Thoracic aorta (tissue), 2 donors: ENCODE results near the gene SPATA6. TPM values are rescaled to one million over a fixed set of nuclear protein-coding genes. Genes with fewer than 3 reads are reported as not detected.
"Not testable (repeated sequence)": the region's sequence is repeated elsewhere in the genome, so short reads cannot be mapped to it uniquely, and the experiment has no call there.

Source experiments
- ATAC-seq: fragments of 150-250 bp; one replicate; pipeline ENCODE4 v1.8.0; 2017; ENCODE audit warnings: low read depth; ENCODE audit not compliant: insufficient number of reproducible peaks, low FRiP score
- DNase-seq: peaks from one replicate; pipeline ENCODE4 v3.0.0-alpha.2; 2020; ENCODE audit warnings: low spot score
- H3K27ac ChIP-seq, 2 donors: fragments of 200-600 bp; sonication (generic); 1 replicate in 1 of 2; 2 replicates in 1 of 2; pipeline ENCODE4 v1.5.1; 2016; ENCODE audit warnings: mild to moderate bottlenecking in 2 of 2, moderate library complexity in 2 of 2
- H3K27me3 ChIP-seq: fragments of 200-600 bp; sonication (generic); replicated peaks from 2 replicates; pipeline ENCODE4 v1.6.0; 2016; ENCODE audit warnings: mild to moderate bottlenecking; ENCODE audit not compliant: insufficient read depth
- H3K36me3 ChIP-seq: fragments of 200-600 bp; sonication (generic); one replicate; pipeline ENCODE4 v1.5.1; 2016
- H3K4me1 ChIP-seq, 2 donors: fragments of 200-600 bp; sonication (generic); 1 replicate in 1 of 2; 2 replicates in 1 of 2; pipeline versions ENCODE4 v1.5.1 to v1.6.0; 2016; ENCODE audit warnings: low read depth in 2 of 2, mild to moderate bottlenecking in 1 of 2; ENCODE audit not compliant: control insufficient read depth in 1 of 2
- H3K4me3 ChIP-seq: fragments of 200-600 bp; sonication (generic); 2 replicates; pipeline ENCODE4 v1.5.1; 2016; ENCODE audit warnings: mild to moderate bottlenecking
- H3K9me3 ChIP-seq: fragments of 200-600 bp; sonication (generic); 2 replicates; pipeline ENCODE4 v1.5.1; 2016
- CTCF ChIP-seq: fragments of 200-600 bp; sonication (generic); IDR thresholded peaks from one replicate; pipeline ENCODE4 v1.5.1; 2019; ENCODE audit warnings: antibody characterized with exemption
- total RNA-seq, 2 donors: library from RNA; depleted of rRNA; stranded (reverse); fragments of >200 nt; gene quantifications; one replicate each; pipeline versions ENCODE4 v1.1.0 to v1.2.3, GENCODE V29; 2016

SPATA6 gene
- total RNA-seq, 2 donors from 2014 or later = 16.1 to 22.6 TPM

GRCh38 chr1:48448932-48449331 is 23.1 kb downstream of the SPATA6 start:
- ATAC-seq = no peak
- H3K4me1 ChIP-seq = no peaks in the 10 kb centered on the region
- TF ChIP-seq CTCF = no peak
- no peak overlapping the region for H3K27ac ChIP-seq
- H3K27me3 ChIP-seq = no peaks in the 10 kb centered on the region
- no peak for DNase-seq
- no peak overlapping the region for H3K4me3 ChIP-seq
- no peaks in the 10 kb centered on the region for H3K36me3 ChIP-seq
- H3K9me3 ChIP-seq = no peaks in the 10 kb centered on the region

- H3K4me3 ChIP-seq, ATAC-seq, H3K27ac ChIP-seq, H3K4me1 ChIP-seq, H3K27me3 ChIP-seq, DNase-seq, H3K36me3 ChIP-seq, H3K9me3 ChIP-seq: not testable (repeated sequence)
Observed at GRCh38 chr1:48444186-48444585, 27.8 kb downstream of the SPATA6 start.

- Histone ChIP-seq H3K36me3 (no peaks in the 10 kb centered on the region), H3K27ac (no peak overlapping the region), H3K27me3 (no peaks in the 10 kb centered on the region), H3K9me3 (no peaks in the 10 kb centered on the region), H3K4me3 (no peak overlapping the region), H3K4me1 (peaks cover 0 to 6% of the 10 kb centered on the region in 2 donors)
- ATAC-seq (no peak), DNase-seq (no peak)
- no peak for TF ChIP-seq CTCF
Observed at GRCh38 chr1:48442864-48443619, 29.0 kb downstream of the SPATA6 start.

GRCh38 chr1:48440786-48441185 is 31.2 kb downstream of the SPATA6 start:
- H3K36me3 ChIP-seq, H3K4me1 ChIP-seq, ATAC-seq, H3K4me3 ChIP-seq, H3K27ac ChIP-seq, DNase-seq, H3K27me3 ChIP-seq, H3K9me3 ChIP-seq: not testable (repeated sequence)

- Histone ChIP-seq H3K36me3 (no peaks in the 10 kb centered on the region), H3K4me1 (peaks cover 0 to 6% of the 10 kb centered on the region in 2 donors), H3K27ac (no peak overlapping the region), H3K27me3 (no peaks in the 10 kb centered on the region), H3K4me3 (no peak overlapping the region), H3K9me3 (no peaks in the 10 kb centered on the region)
- TF ChIP-seq CTCF = no peak
- DNase-seq (no peak), ATAC-seq (no peak)
Observed at GRCh38 chr1:48439380-48439779, 32.6 kb downstream of the SPATA6 start.

- H3K27me3 ChIP-seq, H3K4me3 ChIP-seq, DNase-seq, ATAC-seq, H3K36me3 ChIP-seq, H3K9me3 ChIP-seq, H3K27ac ChIP-seq: not testable (repeated sequence)
- peaks cover 0 to 10% of the 10 kb centered on the region in 2 donors for H3K4me1 ChIP-seq
Observed at GRCh38 chr1:48437379-48437778, 34.6 kb downstream of the SPATA6 start.

GRCh38 chr1:48435312-48436002 is 36.5 kb downstream of the SPATA6 start:
- H3K9me3 ChIP-seq, H3K4me3 ChIP-seq, ATAC-seq, DNase-seq, H3K4me1 ChIP-seq, H3K27ac ChIP-seq, H3K27me3 ChIP-seq, H3K36me3 ChIP-seq: not testable (repeated sequence)
